ENCODE data around the gene MANEAL. TPM values are rescaled to one million over a fixed set of nuclear protein-coding genes. Genes with fewer than 3 reads are reported as not detected.

The MANEAL gene
- total RNA-seq, 1 donor from 2014 or later, result 23.8 TPM

DNA sequence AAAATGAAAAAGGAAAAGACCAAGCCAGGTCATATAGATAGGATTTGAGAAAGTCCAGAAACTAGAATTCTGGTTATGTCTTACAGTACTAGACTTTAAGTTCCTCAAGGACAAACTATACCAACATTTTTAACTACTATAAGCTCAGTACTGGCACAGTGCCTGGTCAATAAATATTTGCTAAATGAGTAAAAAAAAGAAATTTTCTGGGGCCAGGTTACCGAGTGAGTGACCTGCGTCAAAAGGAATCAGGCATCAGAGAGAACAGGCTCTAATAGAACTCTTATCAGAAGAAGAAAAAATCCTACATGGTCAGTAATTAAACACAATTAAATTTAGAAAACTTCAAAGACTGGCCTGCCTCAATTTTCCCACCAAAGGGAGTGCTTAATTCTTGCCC lies 38.2 kb downstream of the MANEAL start:
- TF ChIP-seq, protein P1, sequence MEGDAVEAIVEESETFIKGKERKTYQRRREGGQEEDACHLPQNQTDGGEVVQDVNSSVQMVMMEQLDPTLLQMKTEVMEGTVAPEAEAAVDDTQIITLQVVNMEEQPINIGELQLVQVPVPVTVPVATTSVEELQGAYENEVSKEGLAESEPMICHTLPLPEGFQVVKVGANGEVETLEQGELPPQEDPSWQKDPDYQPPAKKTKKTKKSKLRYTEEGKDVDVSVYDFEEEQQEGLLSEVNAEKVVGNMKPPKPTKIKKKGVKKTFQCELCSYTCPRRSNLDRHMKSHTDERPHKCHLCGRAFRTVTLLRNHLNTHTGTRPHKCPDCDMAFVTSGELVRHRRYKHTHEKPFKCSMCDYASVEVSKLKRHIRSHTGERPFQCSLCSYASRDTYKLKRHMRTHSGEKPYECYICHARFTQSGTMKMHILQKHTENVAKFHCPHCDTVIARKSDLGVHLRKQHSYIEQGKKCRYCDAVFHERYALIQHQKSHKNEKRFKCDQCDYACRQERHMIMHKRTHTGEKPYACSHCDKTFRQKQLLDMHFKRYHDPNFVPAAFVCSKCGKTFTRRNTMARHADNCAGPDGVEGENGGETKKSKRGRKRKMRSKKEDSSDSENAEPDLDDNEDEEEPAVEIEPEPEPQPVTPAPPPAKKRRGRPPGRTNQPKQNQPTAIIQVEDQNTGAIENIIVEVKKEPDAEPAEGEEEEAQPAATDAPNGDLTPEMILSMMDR (IDR thresholded peaks at IDR 0.05; ENCODE audit: unreplicated experiment), result no peak
- no peak for DNase-seq (ENCODE audit: low spot score, unreplicated experiment)
- Mint-ChIP-seq H3K27me3 (no peaks in the 10 kb centered on the region), H3K9me3 (ENCODE audit: low read depth) (no peaks in the 10 kb centered on the region), H3K4me1 (ENCODE audit: low read depth) (no peaks in the 10 kb centered on the region), H3K4me3 (ENCODE audit: low read depth) (no peak overlapping the region), H3K36me3 (ENCODE audit: insufficient read depth) (peaks cover 16% of the 10 kb centered on the region), H3K27ac (no peak overlapping the region)

DNA sequence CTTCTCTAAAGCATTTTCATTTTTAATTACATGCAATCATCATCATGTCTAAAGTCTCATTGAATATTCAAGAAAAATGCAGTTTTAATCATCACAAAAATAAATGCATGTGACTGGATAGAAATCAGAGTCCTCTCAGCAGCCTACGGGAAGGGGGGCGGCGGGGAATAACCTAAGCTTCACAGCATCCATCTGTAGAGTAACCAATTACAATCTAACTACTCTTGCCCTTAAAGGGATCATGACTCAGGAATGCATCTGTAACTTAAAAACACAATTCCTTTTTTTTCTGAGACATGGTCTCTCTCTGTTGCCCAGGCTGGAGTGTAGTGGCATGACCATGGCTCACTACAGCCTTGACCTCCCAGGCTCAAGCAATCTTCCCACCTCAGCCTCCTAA lies 43.1 kb downstream of the MANEAL start:
- H3K4me3 Mint-ChIP-seq (ENCODE audit: low read depth), result no peak overlapping the region
- H3K36me3 Mint-ChIP-seq (ENCODE audit: insufficient read depth), result peaks cover 11% of the 10 kb centered on the region
- TF ChIP-seq, protein P1 (IDR thresholded peaks at IDR 0.05; ENCODE audit: unreplicated experiment), result no peak

DNA sequence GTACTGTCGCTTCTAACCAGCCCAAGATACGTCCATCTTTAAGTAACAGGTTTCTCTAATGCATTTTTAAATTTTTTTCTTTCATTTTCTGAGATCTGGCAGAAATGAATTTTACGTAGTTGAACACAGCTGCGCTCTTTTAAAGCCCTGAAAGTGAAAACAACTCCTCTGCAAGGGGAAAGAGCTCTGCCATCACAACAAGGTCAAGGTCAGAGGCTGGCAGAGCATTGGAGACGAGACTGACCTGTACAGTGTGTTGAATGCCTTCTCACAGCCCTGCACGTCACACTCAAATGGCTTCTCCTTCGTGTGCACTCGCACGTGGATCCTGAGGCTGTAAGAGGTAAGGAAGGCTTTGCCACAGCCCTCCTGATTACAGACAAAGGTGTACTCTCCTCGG lies 46.0 kb downstream of the MANEAL start:
- TF ChIP-seq, protein P1 (IDR thresholded peaks at IDR 0.05; ENCODE audit: unreplicated experiment), result no peak
- no peak overlapping the region for H3K4me3 Mint-ChIP-seq (ENCODE audit: low read depth)
- no peak for DNase-seq (ENCODE audit: low spot score, unreplicated experiment)
- no peaks in the 10 kb centered on the region for H3K27me3 Mint-ChIP-seq
- H3K36me3 Mint-ChIP-seq (ENCODE audit: insufficient read depth), result peaks cover 4% of the 10 kb centered on the region
- H3K4me1 Mint-ChIP-seq (ENCODE audit: low read depth), result peaks cover 13% of the 10 kb centered on the region
- no peak overlapping the region for H3K27ac Mint-ChIP-seq
- H3K9me3 Mint-ChIP-seq (ENCODE audit: low read depth), result no peaks in the 10 kb centered on the region

More for the DNA sequence above, 43.1 kb downstream of the MANEAL start:
- no peak overlapping the region for H3K27ac Mint-ChIP-seq
- DNase-seq (ENCODE audit: low spot score, unreplicated experiment), result no peak
- H3K4me1 Mint-ChIP-seq (ENCODE audit: low read depth), result no peaks in the 10 kb centered on the region
- H3K27me3 Mint-ChIP-seq, result no peaks in the 10 kb centered on the region
- H3K9me3 Mint-ChIP-seq (ENCODE audit: low read depth), result no peaks in the 10 kb centered on the region

DNA sequence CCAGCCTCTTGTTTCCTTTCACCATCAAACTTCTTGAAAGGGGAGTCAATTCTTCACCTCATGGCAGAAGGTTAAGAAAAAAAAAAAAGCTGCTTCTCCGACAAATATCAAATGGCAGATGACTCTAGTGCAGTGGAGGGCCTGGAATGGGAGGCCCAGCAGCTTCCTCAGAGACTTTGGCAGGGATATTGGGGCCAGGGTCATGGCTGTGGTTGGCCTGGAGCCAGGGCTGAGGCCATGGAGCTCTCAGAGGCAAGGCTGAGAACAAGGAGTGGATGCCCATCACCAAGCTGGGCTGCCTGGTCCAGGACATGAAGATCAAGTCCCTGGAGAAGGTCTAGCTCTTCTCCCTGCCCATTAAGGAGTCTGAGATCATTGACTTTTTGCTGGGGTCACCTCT lies 47.1 kb downstream of the MANEAL start:
- TF ChIP-seq, protein P1 (IDR thresholded peaks at IDR 0.05; ENCODE audit: unreplicated experiment), result no peak
- Mint-ChIP-seq H3K9me3 (ENCODE audit: low read depth) (no peaks in the 10 kb centered on the region), H3K4me3 (ENCODE audit: low read depth) (no peak overlapping the region), H3K36me3 (ENCODE audit: insufficient read depth) (peaks cover 5% of the 10 kb centered on the region), H3K27me3 (no peaks in the 10 kb centered on the region), H3K4me1 (ENCODE audit: low read depth) (peaks cover 14% of the 10 kb centered on the region), H3K27ac (no peak overlapping the region)
- DNase-seq (ENCODE audit: low spot score, unreplicated experiment), result no peak

DNA sequence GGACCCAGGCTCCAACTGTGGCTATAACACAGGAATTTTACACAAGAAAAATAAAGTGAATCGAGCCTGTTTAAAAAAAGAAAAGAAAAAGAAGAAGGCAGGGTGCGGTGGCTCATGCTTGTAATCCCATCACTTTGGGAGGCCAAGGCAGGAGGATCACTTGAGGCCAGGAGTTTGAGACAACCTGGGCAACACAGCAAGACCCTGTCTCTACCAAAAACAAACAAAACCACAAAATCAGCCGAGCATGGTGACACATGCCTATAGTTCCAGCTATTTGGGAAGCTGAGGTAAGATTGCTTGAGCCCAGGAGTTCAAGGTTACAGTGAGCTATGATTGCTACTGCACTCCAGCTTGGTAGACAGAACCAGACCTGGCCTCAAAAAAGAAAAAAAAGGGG lies 48.0 kb downstream of the MANEAL start:
- Mint-ChIP-seq H3K27me3 (no peaks in the 10 kb centered on the region), H3K36me3 (ENCODE audit: insufficient read depth) (peaks cover 3% of the 10 kb centered on the region), H3K27ac (no peak overlapping the region), H3K4me3 (ENCODE audit: low read depth) (no peak overlapping the region), H3K4me1 (ENCODE audit: low read depth) (peaks cover 14% of the 10 kb centered on the region), H3K9me3 (ENCODE audit: low read depth) (no peaks in the 10 kb centered on the region)
- TF ChIP-seq, protein P1 (IDR thresholded peaks at IDR 0.05; ENCODE audit: unreplicated experiment), result no peak
- DNase-seq (ENCODE audit: low spot score, unreplicated experiment), result no peak
